GM21786 (cell line): ENCODE results near the gene SBNO2.

Source experiments
- ATAC-seq: cut with Tn5 transposase; IDR thresholded peaks from one replicate; pipeline ENCODE4 v1.9.1; 2021; ENCODE audit not compliant: unreplicated experiment

The SBNO2 gene

DNA sequence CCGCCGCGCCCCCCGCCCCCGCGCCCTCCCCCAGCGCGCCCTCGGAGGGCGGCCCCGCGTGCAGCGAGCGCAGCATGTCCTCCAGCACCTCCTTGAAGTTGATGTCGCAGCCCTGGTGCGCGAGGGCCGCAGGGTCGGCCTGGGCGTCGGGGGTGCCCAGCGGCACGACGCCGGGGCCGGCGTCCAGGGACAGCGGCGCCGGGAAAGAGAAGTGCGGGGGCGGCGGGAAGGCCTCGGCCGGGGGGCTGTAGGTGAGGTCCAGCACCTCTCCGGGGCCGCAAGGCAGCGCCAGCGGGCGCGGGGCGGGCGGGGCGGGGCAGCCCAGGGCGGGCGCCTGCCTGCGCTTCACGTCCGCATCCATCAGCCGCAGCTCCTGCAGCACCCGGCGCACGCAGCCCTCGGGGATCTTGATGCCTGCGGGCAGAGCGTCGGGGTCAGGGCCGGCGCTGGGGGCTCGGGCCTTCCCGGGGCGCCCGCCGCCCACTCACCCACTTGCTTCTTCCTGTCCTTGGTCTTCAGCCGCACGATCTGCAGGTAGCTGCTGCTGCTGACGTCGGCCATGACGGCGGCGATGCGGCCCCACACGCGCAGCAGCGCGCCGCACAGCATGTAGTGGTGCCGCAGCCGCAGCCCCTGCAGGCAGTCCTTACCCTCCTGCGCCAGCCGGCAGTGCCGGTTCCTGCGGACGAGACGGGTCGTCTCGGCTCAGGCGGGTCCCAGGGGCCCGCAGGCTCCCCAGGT lies 65.6 kb downstream of the SBNO2 start:
- ATAC-seq: no peak

DNA sequence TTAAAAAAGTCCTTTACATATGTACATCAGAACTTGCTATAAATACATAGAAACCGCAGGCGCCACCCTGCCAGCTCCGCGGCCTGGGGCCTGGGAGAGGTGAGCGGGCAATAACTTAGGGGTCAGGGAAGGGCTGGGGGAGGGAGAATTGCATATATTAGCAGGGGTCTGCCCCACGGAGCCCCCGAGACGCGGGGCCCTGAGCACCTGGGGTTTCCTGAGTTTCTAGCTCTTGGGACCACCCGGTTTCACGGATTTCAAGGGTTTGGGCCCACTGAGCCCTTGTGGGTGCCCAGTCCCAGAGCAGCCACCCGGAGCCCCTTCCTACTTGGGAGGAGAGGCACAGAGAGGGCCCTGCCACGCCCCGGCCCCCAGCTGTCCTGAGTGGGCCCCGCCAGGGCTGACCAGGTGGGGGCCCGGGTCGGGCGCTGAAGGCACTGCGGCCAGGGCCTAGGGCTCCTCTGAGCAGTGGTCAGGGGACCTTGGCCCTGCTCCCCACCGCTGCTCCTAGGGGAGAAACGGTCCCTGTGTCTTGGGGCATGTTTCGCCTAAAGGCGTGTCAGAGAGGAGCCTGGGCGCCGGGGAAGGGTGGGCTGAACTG lies 66.3 kb downstream of the SBNO2 start:
- ATAC-seq: no peak

DNA sequence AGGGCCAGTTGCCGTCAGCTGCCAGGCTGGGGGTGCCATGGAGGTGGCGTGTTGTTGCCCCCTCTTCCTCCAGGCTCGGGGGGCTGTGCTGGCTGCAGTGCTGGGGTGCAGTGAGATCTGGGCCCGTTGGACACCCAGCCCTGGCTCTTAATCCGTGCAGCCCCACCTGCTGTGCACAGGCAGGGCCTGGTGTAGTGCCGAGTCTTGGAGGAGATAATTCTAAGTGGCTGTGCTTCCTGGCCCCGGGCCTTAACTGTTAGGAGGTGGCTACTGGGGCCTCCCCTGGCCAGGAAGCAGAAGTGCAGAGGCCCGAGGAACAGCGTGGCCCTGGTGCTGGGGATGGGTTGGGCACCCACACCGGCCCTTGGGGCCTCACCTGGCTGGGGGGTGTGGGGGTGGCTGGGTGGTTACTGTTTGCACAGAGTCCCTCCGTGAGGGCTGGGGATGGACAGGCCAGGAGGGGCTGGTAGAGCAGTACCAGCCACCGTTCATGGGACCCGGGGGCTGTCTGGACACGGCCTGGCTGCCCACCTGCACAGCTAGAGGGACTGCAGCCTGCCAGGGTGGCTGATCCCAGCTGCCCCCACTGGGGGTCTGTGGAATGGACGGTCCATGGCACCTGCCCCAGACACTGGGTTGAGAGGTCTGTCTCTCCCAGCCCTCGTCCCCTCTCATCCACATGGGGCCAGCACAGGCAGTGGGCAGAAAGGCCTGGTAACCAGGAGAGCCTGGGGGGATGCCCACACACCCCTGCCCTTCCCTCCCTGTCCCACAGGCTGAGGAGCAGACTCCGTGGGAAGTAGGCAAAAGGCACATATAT lies 67.0 kb downstream of the SBNO2 start:
- ATAC-seq: no peak

DNA sequence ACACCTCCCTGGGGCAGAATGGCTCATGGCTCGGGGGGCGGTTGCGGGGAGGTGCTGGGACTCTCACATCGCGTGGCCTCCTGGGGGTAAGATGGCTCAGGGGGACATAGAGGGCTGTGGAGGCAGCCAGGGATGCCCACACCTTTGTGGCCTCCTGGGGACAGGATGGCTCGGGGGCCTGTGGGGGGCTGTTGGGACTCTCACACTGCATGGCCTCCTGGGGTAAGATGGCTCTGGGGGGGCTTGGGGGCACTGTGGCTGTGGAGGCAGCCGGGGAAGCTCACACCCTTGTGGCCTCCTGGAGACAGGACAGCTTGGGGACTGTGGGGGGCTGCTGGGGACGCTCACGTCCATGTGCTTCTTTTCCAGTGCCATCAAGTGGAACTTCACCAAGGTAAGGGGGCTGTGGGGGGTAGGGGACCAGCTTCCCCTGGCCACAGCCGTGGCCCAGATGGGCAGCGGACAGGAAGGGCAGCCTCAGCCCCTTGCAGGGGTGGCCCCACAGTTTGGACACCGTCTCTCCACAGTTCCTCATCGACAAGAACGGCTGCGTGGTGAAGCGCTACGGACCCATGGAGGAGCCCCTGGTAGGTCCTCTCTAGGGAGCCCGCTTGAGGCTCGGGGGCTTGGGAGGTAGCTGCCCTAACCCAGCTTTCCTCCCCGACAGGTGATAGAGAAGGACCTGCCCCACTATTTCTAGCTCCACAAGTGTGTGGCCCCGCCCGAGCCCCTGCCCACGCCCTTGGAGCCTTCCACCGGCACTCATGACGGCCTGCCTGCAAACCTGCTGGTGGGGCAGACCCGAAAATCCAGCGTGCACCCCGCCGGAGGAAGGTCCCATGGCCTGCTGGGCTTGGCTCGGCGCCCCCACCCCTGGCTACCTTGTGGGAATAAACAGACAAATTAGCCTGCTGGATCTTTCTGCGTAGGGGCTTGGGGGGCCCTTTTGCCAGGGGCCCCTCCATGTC lies 67.9 kb downstream of the SBNO2 start:
- ATAC-seq: no peak

DNA sequence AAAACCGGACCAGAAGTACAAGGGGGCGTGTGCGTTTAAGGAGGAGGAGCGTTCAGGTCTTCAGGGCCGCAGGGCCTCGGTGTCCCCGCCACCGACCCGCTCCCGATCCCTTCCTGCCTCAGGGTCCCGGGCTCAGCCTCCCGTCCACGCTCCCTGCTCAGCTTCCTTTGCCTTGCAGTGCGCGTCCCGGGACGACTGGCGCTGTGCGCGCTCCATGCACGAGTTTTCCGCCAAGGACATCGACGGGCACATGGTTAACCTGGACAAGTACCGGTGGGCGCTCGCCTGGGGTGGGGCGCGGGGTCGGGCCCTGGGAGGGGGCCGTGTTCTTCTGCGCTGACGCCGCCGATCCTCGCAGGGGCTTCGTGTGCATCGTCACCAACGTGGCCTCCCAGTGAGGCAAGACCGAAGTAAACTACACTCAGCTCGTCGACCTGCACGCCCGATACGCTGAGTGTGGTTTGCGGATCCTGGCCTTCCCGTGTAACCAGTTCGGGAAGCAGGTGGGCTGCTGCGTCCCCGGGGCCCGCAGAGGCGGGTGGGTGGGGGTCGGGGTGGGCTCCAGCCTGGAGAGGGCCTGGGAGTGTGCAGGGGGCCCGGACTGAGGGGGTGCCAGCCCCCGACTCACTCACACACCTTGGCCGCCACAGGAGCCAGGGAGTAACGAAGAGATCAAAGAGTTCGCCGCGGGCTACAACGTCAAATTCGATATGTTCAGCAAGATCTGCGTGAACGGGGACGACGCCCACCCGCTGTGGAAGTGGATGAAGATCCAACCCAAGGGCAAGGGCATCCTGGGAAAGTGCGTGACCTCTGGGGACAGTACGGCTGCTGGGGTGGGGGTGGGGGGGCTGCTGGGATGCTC lies 68.8 kb downstream of the SBNO2 start:
- no peak for ATAC-seq

DNA sequence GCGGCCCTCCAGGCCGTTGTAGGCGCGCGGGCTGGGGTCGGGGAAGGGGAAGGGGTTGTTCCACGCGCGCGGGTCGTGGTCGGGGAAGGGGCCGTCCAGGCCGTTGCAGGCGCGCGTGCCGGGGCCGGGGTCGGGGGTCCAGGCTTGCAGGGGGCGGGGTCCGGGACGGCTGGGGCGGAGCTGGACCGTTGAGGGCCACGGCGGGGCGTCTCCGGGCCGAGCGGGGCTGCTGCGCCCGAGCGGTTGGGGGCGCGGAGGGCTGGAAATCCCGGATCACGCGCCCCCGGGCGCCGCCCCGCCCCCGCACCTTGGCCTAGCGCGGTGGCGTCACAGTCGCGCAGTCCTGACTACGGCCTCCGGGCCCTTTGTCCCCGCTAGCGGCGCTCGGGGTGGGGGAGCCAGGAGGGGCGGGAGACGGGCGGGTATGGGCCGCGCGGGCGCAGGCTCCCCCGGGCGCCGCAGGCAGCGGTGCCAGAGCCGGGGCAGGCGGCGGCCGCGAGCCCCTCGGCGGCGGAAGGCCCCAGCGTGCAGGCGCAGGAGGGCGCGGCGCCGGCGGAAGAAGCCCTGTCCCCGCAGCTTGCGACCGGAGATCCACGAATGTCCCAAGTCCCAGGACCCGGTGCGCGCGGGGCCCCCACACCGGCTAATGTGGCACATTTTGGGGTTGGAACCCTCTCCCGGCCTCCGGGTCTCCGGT lies 69.6 kb downstream of the SBNO2 start:
- no peak for ATAC-seq

DNA sequence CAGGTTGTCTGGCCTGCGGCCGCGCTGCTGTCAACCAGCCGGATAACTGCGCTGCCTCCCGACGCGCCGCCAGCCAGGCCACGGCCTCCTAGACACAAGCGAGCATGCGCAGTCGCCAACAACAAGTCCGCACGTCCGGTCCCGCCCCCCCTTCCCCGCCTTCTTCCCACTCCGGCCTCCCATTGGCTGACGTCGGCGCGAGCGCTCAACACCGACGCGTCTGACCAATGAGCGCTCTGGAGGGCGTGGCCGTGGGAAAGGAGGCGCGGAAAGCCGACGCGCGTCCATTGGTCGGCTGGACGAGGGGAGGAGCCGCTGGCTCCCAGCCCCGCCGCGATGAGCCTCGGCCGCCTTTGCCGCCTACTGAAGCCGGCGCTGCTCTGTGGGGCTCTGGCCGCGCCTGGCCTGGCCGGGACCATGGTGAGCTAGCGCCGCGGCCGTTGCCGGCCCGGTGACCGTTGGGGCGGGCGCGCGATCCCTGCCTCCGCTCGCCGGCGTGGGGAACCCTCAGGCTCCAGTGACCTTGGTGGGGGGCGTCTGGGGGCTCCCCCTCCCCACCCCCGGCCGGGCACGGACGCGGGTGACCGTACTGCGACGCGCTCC lies 70.3 kb downstream of the SBNO2 start, which contains the start of gene GPX4:
Gene GPX4 (plus strand): TSS at position 287 of the 603 bp plus-strand sequence. CDS start 50 bp downstream, at position 337.
- ATAC-seq: peak; percentile 50

DNA sequence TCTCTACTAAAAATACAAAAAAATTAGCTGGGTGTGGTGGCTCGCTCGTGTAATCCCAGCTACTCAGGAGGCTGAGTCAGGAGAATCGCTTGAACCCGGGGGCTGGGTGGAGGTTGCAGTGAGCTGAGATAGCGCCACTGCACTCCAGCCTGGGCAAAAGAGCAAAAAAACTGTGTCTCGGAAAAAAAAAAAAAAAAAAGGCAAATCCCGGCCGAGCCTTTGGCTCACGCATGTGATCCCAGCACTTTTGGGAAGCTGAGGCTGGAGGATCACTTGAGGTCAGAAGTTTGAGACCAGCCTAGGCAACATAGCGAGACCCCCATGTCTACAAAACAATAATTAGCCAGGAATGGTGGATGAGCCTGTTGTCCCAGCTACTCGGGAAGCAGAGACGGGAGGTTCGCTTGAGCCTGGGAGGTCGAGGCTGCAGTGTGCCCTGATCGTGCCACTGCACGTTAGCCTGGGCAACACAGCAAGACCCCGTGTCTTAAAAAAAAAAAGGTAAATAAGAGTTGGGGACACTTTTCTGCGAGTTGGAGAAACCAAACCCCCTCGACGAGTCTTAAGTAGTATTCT lies 70.8 kb downstream of the SBNO2 start:
- no peak for ATAC-seq

DNA sequence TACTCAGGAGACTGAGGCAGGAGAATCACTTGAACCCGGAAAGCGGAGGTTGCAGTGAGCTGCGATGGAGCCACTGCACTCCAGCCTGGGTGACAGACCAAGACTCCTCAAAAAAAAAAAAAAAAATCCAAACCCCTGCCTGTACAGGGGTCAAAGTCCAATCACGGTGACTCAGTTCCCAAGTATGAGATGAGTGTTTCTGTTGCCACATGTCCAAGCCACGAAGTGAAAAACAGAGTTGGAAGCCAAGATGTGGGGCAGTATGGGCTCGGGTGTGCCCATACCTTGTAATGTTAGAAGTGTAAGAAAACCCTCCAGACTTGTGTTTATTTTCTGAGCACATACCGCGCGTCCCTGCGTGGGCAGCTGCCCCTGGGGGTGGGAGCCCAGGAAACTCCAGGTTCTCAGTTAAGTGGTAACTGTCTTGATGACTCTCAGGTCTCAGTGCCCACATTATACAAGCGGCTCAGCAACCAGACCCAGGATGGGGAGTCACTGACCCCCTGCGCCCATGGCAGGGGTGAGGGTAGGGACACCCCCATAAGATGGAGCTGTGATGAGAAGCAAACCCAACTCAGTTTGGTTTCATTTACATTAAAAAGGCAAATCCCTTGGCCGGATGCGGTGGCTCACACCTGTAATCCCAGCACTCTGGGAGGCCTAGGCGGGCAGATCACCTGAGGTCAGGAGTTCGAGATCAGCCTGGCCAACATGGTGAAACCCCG lies 71.5 kb downstream of the SBNO2 start:
- ATAC-seq: peak; percentile 24

DNA sequence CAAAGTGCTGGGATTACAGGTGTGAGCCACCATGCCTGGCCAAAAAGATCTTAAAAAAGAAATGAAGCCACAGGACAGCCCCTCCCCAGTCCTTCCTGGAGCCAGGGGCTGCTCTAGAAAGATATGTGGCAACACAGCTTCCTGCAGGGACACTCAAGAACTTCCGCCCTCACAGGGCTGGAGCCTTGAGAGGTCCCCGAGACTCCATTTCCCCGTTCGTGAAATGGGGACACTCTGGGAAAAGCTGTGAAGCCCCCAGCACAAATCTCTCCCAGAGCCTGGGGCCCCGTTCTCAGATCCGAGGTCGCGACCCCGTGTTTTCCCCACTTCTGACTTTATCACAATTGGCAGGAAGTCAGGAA lies 72.8 kb downstream of the SBNO2 start:
- ATAC-seq: no peak

DNA sequence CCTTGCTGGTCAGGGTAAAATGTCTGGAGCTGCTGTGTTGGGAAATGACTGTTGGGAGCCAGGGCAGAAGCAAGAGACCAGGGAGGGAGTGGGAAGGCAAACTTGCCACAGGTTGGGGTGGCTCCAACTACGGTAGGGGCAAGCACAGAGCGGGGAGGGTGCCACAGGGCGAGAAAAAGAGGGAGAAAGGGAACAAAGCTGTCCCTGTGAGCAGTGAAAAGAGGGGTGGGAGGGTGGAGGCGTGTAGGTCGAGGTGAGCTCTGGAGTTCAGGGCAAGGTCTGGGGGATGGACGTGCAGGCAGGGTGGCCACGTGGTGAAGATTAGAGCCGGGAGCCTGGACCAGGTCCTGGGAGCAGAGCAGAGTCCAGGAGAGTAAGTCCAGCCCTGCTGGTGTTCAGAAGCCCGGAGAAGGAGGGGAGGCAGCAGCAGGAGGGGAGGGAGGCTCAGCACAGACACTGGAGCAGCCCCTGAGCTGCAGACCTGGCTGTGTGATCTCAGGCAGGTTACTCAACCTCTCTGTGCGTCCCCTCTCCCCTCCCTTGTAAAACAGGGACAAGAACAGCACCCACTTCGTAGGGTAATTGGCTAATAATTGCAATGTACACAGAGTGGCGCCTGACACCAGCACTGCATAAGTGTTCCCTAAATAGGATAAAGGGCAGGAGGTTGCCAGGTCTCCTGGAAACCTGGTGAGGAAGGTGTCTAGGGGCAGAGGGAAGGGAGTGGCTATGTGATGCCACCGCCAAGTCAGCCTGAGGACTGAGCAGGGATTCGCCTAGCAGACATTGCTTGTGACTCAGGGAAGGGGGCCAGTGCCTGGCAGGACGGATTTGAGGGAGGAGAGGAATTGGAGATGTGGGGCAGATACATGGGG lies 75.7 kb downstream of the SBNO2 start:
- no peak for ATAC-seq

DNA sequence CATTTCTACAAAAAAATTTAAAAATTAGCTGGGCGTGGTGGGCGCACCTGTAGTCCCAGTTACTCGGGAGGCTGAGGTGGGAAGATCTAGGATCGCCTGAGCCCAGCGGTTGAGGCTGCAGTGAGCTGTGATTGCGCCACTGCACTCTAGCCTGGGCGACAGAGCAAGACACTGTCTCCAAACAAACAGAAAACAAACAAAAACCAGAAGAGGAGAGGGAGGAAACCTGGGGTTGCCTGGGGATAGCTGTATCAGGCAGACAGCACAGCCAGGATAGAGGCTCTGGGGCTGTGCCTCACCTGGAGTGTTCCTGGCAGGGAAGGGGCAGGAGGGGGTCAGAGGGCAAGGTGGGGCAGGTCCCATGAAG lies 76.3 kb downstream of the SBNO2 start:
- no peak for ATAC-seq

DNA sequence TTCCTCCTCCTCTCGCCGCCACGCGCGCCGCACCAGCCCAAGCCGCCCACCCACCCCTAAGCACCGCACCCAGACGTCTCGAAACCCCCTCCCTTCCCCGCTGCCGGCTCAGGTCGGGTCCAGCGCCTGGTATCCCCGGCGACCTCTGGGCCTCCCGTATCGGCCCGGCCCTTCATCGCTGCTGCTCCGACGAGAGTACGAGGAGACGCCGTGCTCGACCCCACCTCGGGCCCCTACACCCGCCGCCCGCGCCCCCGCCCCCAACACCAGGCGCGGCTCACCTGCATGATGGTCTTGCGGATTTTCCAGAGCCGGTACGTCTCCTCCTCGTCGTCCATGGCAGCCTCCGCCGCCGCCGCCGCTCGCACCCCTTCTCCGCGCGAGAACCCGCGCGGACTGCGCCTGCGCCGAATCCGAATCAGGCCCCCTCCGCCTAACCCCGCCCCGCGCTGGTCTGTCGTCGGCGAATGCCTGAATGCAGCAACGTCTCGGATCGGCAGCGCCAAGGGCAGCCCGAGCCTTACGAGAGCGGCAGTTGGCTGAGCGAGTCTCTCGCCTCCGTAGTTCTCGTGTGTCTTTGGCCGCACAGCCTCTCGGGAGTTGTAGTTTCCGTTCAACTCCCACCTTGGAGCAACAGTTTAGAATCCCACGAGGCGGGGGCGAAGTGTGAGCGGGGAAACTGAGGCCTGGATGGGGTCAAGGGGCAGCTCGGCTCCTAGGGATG lies 78.9 kb downstream of the SBNO2 start, which contains the start of gene POLR2E:
Gene POLR2E (minus strand): TSS at position 398 of the 724 bp plus-strand sequence. CDS start 60 bp downstream, at position 338.
- peak; percentile 83 for ATAC-seq

DNA sequence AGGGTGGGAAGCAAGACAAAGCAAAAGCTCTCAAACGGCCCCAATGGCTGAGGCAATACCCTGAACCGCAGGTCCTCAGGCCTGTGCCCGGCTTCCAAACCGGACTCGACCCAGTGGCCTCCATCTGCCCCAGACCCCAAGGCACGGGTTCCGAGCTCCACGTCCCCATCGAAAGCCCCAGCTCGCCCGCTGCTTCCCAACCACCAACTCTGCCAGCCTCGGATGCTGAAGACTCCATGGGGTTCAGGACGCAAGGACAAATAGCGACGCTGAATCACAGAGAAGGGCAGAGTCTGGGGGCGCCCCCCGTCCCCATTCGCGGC lies 79.5 kb downstream of the SBNO2 start:
- ATAC-seq: no peak

DNA sequence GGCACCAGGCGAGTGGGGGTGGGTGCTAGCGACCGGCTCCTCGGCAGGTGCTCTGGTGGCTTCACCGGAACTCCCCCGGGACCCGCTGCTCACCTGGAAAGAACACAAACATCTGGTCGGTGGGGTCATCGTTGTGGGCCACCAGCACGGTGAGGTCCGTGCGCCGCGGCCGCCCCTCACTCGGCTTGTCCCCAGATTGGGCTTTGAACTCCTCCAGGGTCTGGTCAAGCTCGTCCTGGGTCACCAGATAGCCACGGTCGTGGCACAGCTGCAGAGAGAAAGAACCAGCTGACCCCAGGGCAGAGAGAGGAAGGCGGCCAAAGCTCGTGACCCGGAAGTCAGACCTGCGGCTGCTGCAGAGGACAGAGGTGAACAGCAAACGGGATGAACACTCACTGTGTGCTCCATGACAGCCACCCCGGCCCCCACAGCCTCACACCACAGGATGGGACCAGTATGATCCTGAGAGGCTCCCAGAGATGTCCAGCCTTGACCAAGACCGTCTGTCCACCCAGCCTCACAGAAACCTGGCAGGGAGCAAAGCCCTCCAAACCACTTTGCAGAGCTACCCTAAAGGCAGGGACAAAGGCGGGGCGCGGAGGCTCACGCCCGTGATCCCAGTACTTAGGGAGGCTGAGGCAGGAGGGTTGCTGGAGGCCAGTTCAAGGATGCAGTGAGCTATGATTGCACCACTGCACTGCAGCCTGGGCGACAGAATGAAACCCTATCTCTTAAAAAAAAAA lies 80.1 kb downstream of the SBNO2 start:
- ATAC-seq: no peak

DNA sequence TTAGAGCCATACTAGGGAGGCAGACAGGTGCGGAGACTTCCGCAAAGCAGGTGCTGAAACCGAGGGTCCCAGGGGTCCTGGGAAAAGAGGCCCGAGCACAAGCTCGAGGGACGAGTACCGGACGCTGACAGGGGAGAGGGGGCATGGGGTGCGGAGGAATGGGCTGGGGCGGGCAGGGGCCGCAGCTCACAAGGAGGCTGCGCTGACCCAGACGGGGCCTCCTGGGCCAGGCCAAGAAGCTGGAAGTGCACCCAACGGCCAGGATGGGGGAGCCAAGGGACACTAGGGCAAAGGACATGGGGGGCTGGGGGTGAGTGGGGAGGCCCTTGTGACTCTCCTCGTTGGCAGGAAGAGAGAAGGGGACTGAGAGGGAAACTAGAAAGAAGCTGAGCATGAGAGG lies 80.7 kb downstream of the SBNO2 start:
- no peak for ATAC-seq
